Measurements from ENCODE around the gene MLLT3. TPM values are rescaled to one million over a fixed set of nuclear protein-coding genes. Genes with fewer than 3 reads are reported as not detected.

The MLLT3 gene
- total RNA-seq, 2 donors from 2014 or later, result 37.2 to 47.1 TPM

DNA sequence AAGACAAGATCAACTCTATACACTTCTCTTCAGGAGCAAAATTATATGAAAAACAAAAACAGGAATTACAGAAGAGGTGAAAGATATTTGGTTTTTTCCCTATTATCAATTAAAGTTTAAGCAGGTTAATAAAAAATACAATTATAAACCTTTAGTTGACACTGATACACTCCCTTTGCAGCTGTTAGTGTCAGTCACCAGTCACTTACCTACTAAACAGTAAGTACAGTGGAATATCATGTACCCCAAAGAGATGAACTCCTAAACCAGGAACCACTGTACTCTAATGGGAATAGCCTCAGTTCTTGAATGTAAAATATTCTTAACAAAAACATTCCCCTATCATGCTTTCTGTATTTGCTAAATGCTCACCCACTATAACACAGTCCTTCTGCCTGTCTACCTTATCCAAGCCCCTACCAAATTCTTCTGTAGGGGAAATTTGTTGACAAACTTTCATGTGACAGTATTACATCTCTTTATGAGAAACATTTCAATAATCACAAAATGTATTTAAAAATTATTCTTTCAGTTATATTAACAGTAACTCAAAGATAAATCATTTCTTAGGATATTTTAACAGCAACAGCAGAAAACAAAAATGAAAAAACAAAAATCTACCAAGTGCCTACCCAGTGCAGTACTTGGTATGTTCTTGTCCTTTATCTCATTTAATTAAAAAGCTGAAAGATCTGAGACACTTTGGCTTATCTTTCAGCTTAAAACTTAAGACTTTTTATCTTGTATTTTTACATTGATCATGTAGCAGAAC is 212.8 kb downstream of the MLLT3 start:
- ATAC-seq, result no peak
- Mint-ChIP-seq H3K36me3 (ENCODE audit: low read depth) (peaks cover 7% of the 10 kb centered on the region), H3K27me3 (no peaks in the 10 kb centered on the region), H3K4me3 (no peak overlapping the region), H3K4me1 (peaks cover 19% of the 10 kb centered on the region), H3K27ac (peak overlapping the region; percentile 62)
- H3K9me3 ChIP-seq (ENCODE audit: control insufficient read depth, low read length, poor library complexity, severe bottlenecking), result no peaks in the 10 kb centered on the region
- no peak for DNase-seq

DNA sequence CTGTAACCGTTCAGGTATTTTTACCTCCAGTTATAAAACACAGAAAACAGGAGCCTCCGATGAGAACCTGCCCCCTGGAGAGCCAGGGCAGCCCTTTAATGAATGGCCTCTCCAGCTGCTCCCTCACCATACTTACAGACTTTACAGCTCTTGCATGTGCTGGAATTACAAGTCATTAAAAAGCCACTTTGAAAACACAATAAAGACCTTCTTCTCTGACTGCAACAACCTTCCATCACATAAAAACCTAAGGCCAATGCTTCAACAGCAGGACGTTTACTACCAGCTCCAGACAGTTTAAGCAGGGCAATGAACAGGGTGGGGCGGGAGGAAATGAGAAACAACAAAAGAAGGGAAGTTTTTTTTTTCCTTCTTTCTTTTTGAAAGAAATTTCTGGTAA is 213.8 kb downstream of the MLLT3 start:
- ATAC-seq (no peak), DNase-seq (no peak)
- no peaks in the 10 kb centered on the region for H3K27me3 Mint-ChIP-seq
- H3K4me1 Mint-ChIP-seq, result peaks cover 19% of the 10 kb centered on the region
- H3K9me3 ChIP-seq (ENCODE audit: control insufficient read depth, low read length, poor library complexity, severe bottlenecking), result no peaks in the 10 kb centered on the region
- H3K36me3 Mint-ChIP-seq (ENCODE audit: low read depth), result peaks cover 7% of the 10 kb centered on the region
- peak overlapping the region; percentile 62 for H3K27ac Mint-ChIP-seq
- H3K4me3 Mint-ChIP-seq, result no peak overlapping the region

DNA sequence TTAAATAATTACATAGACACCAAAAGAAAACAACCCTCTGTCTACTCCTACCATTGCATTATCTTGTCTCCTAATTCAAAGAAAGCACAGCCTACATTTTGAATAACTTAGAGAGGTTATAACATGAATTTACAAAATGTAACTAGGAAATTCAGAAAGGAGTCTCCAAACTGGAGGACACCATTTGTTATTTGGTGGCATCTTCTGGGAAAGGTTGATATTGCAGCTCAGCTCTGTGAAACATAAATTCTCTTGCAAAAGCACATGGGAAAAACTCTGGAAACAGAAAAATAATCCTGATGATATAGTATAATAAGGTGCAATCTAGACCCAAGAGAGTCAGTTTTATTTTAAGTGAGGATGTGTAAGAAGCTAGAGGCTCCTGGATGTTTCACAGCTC is 215.3 kb downstream of the MLLT3 start:
- H3K27me3 Mint-ChIP-seq, result no peaks in the 10 kb centered on the region
- H3K4me3 Mint-ChIP-seq, result no peak overlapping the region
- no peak for DNase-seq
- no peaks in the 10 kb centered on the region for H3K9me3 ChIP-seq (ENCODE audit: control insufficient read depth, low read length, poor library complexity, severe bottlenecking)
- H3K27ac Mint-ChIP-seq, result no peak overlapping the region
- H3K36me3 Mint-ChIP-seq (ENCODE audit: low read depth), result peaks cover 7% of the 10 kb centered on the region
- ATAC-seq, result no peak
- H3K4me1 Mint-ChIP-seq, result peaks cover 20% of the 10 kb centered on the region

DNA sequence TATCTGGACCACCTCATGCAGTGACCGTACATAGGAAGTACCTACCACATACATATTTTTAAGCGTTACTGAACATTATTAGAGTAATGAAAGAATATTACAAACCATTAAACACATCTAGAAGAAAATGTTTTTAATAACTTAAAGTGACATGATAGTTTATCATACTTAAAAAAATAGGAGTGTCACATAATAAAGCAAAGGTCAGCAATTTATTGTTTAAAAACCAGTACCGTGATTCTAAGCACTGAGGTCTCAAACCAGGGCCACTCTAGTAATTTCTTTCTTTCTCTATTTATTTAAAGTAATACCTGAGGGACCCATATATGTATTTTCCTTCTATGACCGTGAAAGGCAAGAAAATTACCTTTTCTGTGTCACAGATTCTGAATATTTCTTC is 216.0 kb downstream of the MLLT3 start:
- no peak for ATAC-seq
- H3K4me3 Mint-ChIP-seq, result no peak overlapping the region
- DNase-seq, result no peak
- H3K9me3 ChIP-seq (ENCODE audit: control insufficient read depth, low read length, poor library complexity, severe bottlenecking), result no peaks in the 10 kb centered on the region
- peaks cover 20% of the 10 kb centered on the region for H3K4me1 Mint-ChIP-seq
- H3K27ac Mint-ChIP-seq, result no peak overlapping the region
- H3K36me3 Mint-ChIP-seq (ENCODE audit: low read depth), result peaks cover 9% of the 10 kb centered on the region
- H3K27me3 Mint-ChIP-seq, result no peaks in the 10 kb centered on the region

DNA sequence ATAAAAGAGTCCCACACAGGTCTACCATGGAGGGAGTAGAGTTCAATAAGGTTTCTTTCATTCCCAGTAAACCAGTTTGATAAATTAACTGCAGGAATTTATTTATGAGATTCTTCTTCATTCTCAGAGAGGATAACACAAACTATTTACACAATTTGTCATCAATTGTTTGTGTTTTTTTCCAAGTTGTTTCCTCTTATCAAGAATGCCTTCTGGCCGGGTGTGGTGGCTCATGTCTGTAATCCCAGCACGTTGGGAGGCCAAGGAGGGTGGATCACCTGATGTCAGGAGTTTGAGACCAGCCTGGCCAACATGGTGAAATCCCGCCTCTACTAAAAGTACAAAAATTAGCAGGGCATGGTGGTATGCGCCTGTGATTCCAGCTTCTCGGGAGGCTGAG is 216.7 kb downstream of the MLLT3 start:
- no peaks in the 10 kb centered on the region for H3K9me3 ChIP-seq (ENCODE audit: control insufficient read depth, low read length, poor library complexity, severe bottlenecking)
- ATAC-seq (no peak), DNase-seq (no peak)
- H3K4me1 Mint-ChIP-seq, result peaks cover 14% of the 10 kb centered on the region
- no peak overlapping the region for H3K4me3 Mint-ChIP-seq
- no peak overlapping the region for H3K27ac Mint-ChIP-seq
- H3K27me3 Mint-ChIP-seq, result no peaks in the 10 kb centered on the region
- peaks cover 7% of the 10 kb centered on the region for H3K36me3 Mint-ChIP-seq (ENCODE audit: low read depth)

DNA sequence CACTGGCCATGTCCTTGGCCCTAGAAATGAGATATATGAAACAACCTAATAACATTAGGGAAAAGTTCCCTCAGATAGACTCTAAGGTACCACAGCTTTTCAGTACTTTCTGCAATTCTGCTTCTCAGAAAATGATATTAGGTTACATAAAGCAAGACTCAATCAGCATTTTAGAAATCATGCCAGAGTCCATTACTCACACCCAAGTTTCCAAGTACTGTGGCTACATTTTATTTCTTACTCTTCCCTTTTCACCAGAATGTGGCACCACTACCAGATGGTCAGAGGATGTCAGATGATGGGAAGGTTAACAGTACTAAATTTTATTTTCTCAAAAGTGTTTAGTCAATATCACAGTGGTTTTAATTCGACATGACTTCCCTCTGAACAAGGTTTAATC is 217.2 kb downstream of the MLLT3 start:
- Mint-ChIP-seq H3K4me3 (no peak overlapping the region), H3K4me1 (peaks cover 10% of the 10 kb centered on the region), H3K27ac (no peak overlapping the region), H3K27me3 (no peaks in the 10 kb centered on the region), H3K36me3 (ENCODE audit: low read depth) (peaks cover 7% of the 10 kb centered on the region)
- ATAC-seq (no peak), DNase-seq (no peak)
- no peaks in the 10 kb centered on the region for H3K9me3 ChIP-seq (ENCODE audit: control insufficient read depth, low read length, poor library complexity, severe bottlenecking)

DNA sequence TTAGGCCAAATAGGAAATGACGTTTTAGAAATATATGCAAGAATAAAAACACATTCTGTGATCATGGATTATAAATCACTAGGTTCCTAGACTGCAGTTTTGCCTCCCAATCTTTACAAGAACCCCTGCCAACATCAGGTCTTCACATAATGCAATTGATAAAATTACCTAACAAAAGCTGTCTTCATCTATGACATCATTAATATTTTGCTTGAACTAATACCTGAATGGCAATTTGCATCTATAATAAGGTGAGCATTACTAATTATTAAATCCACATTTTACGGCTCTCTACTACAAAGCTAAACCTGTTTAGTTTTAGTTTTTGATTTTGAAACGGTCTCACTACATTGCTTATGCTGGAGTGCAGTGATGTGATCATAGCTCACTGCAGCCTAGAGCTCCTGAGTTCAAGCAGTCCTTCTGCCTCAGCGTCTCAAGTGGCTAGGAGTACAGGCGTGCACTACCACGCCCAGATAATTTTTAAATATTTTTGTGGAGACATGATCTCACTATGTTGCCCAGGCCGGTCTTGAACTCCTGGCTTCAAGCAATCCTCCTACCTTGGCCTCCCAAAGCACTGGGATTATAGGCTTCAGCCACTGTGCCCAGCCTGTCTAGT is 218.0 kb downstream of the MLLT3 start:
- DNase-seq (no peak), ATAC-seq (no peak)
- Mint-ChIP-seq H3K27ac (no peak overlapping the region), H3K36me3 (ENCODE audit: low read depth) (peaks cover 7% of the 10 kb centered on the region), H3K4me3 (no peak overlapping the region), H3K27me3 (no peaks in the 10 kb centered on the region), H3K4me1 (peaks cover 15% of the 10 kb centered on the region)
- H3K9me3 ChIP-seq (ENCODE audit: control insufficient read depth, low read length, poor library complexity, severe bottlenecking), result no peaks in the 10 kb centered on the region

DNA sequence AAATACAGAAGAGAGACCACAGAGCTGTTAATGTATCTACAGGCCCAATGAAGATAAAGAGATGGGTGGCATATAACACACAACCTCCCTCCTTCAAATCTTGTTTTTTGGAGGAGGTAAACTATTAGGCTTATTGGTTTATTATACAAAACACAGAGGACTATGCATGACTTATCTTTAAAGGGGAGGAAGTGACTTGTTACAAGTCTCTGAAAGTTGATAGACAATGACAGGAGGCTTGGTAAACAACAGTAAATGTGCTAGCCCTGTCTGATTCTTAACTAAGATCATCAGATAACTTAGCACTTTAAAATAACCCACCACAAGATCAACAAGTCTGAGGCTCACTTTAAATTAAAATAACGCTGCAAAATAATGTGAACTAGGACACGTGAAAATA is 219.0 kb downstream of the MLLT3 start:
- DNase-seq (no peak), ATAC-seq (no peak)
- no peaks in the 10 kb centered on the region for H3K9me3 ChIP-seq (ENCODE audit: control insufficient read depth, low read length, poor library complexity, severe bottlenecking)
- Mint-ChIP-seq H3K36me3 (ENCODE audit: low read depth) (peaks cover 7% of the 10 kb centered on the region), H3K4me3 (no peak overlapping the region), H3K27ac (no peak overlapping the region), H3K4me1 (peaks cover 10% of the 10 kb centered on the region), H3K27me3 (no peaks in the 10 kb centered on the region)

DNA sequence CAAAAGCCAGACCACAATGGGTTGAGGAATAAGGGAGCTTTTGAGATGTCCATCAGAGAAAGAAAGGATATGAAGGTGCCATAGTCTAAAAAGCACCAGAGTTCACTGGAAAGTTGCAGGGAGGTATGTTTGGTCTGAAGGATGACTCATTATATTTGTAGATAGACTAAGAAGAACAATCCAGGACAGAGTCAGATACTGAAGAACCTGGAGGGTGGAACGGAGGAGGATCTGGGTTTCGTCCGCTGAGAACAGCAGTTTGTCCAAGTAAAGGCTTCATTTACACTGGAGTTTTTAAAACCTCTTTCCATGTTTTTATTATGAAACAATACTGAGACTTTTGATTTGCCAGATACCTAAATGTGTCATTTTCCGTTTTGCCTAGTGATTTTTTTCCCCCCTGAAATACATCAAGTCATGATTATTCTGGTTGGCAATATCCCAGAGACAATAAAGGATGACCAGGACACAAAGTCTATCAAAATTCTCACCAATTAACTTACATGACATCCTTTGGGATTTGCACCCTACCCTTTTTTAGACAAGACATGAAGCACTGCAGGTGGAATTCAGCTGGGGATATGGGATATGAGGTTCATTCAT is 219.9 kb downstream of the MLLT3 start:
- Mint-ChIP-seq H3K27me3 (no peaks in the 10 kb centered on the region), H3K27ac (no peak overlapping the region), H3K4me3 (no peak overlapping the region), H3K36me3 (ENCODE audit: low read depth) (peaks cover 7% of the 10 kb centered on the region), H3K4me1 (peaks cover 10% of the 10 kb centered on the region)
- no peak for DNase-seq
- H3K9me3 ChIP-seq (ENCODE audit: control insufficient read depth, low read length, poor library complexity, severe bottlenecking), result no peaks in the 10 kb centered on the region
- no peak for ATAC-seq

DNA sequence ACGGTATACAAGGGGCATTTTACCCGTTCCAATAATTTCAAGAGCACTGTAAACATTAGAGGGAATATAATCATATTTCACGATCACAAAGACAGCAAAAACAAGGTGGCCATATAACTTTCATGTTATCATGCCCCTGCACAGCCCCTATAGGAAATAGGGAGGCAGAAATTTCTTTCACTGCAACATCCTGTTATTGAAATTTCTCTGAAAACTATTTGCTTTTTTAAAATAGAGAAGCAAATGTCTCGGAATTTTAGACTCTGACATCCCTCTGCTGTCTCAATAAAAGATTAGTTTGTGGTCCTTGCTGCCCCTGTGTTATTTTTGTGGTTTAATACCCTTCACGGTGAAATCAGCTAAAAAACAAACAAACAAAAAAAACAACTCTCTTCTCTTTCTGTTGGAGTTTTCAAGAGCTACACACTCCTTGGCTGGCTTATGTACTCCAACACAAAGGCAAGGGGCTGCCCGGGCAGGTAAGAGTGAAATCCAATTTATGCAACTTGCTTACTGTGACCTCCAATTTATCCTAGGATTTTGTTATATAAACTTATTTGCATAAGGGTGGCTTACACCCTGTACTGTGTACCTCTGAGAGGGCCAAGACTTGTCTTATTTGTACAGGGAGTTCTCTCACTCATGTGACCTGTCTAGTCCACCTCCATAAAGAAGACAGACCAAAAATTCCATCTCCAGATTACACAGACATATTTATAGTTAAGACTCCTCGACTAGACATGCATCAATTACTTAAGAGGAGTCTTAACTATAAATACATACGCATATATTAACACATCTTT is 223.6 kb downstream of the MLLT3 start:
- H3K4me3 Mint-ChIP-seq, result no peak overlapping the region
- peaks cover 30% of the 10 kb centered on the region for H3K4me1 Mint-ChIP-seq
- no peak overlapping the region for H3K27ac Mint-ChIP-seq
- DNase-seq (no peak), ATAC-seq (no peak)
- H3K27me3 Mint-ChIP-seq, result no peaks in the 10 kb centered on the region
- H3K36me3 Mint-ChIP-seq (ENCODE audit: low read depth), result peaks cover 4% of the 10 kb centered on the region
- H3K9me3 ChIP-seq (ENCODE audit: control insufficient read depth, low read length, poor library complexity, severe bottlenecking), result no peaks in the 10 kb centered on the region

DNA sequence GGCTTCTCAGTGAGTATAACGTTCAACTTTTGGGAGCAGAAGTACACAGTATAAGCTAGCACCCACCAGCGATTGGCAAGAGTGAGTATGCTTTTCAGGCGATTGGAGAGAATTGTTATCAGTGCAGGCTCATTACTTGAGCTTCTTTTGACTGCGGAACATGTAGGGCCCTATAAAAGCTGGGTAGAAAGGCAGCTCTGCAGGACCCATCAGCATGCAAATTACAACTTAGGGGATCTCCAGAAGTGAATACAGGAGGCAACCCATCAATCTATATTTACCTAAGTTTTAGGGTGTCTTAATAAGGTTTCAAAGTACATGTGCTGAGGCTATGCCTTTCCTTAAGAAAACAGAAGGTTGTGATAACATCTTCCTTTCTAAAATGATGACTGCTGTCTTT is 225.0 kb downstream of the MLLT3 start:
- no peak for ATAC-seq
- no peaks in the 10 kb centered on the region for H3K9me3 ChIP-seq (ENCODE audit: control insufficient read depth, low read length, poor library complexity, severe bottlenecking)
- no peak overlapping the region for H3K27ac Mint-ChIP-seq
- H3K4me3 Mint-ChIP-seq, result no peak overlapping the region
- H3K4me1 Mint-ChIP-seq, result peaks cover 27% of the 10 kb centered on the region
- no peak for DNase-seq
- H3K27me3 Mint-ChIP-seq, result no peaks in the 10 kb centered on the region
- peaks cover 4% of the 10 kb centered on the region for H3K36me3 Mint-ChIP-seq (ENCODE audit: low read depth)

DNA sequence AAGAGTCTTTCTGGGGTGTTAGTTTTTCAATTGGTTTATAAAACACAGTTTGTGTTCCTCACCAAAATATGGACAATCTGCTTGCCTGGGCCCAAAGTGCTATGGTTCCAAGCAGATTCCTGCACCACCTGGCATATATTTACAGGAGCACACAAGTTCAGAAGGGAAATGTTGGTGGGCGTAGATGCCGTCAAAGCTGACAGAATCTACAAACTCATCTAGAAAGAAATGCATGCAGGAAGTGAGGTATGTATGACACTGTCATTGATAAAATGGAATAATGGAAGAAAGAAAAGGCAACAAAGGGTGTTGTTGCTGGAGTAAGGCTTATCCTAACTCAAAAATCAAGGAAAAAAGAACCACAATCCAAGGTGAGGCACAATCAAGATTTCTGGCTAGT is 225.8 kb downstream of the MLLT3 start:
- peaks cover 27% of the 10 kb centered on the region for H3K4me1 Mint-ChIP-seq
- DNase-seq, result no peak
- H3K27ac Mint-ChIP-seq, result no peak overlapping the region
- no peak overlapping the region for H3K4me3 Mint-ChIP-seq
- H3K9me3 ChIP-seq (ENCODE audit: control insufficient read depth, low read length, poor library complexity, severe bottlenecking), result no peaks in the 10 kb centered on the region
- no peaks in the 10 kb centered on the region for H3K36me3 Mint-ChIP-seq (ENCODE audit: low read depth)
- no peak for ATAC-seq
- no peaks in the 10 kb centered on the region for H3K27me3 Mint-ChIP-seq

DNA sequence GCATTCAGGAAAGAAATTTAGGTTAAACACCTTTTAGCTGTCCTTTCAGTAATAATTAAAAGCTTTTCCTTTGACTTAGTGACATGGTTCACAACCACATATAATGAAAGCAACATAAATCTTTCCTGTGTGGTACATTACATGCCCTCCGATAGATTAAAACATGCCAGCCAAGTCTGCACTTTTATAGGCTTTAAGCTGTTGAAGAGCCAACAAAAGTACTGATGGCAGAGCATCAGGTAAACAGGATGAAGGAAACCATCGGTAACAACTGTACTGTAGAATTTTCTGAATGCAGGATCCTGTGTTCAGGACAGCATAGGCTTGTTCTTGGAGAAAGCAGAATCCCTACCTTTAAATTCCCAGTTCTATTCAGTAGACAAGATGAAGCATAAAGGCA is 226.6 kb downstream of the MLLT3 start:
- no peak overlapping the region for H3K4me3 Mint-ChIP-seq
- ATAC-seq (no peak), DNase-seq (no peak)
- H3K27ac Mint-ChIP-seq, result no peak overlapping the region
- H3K36me3 Mint-ChIP-seq (ENCODE audit: low read depth), result no peaks in the 10 kb centered on the region
- no peaks in the 10 kb centered on the region for H3K27me3 Mint-ChIP-seq
- peaks cover 27% of the 10 kb centered on the region for H3K4me1 Mint-ChIP-seq
- H3K9me3 ChIP-seq (ENCODE audit: control insufficient read depth, low read length, poor library complexity, severe bottlenecking), result no peaks in the 10 kb centered on the region
